Measurements from ENCODE around the gene CMSS1.

- TF ChIP-seq EP300 (IDR thresholded peaks at IDR 0.05) (peak; percentile 39), CTCF (IDR thresholded peaks at IDR 0.05) (no peak), POLR2A (IDR thresholded peaks at IDR 0.05; ENCODE audit: low read depth) (no peak), POLR2AphosphoS5 (IDR thresholded peaks at IDR 0.05) (peak in 1 of 2 donors; percentile 55)
Observed at GRCh38 chr3:100210772-100211135, 393.1 kb downstream of the CMSS1 start.

Measured in esophagus muscularis mucosa (tissue), 4 donors.